Adrenal gland (tissue), 5 donors: ENCODE results near the gene PRDM15.

ENCODE experiments used
- POLR2A ChIP-seq, 2 donors: fragments of 450-650 bp; IDR thresholded peaks; one replicate each; pipeline ENCODE4 v1.6.1; 2017; ENCODE audit warnings: antibody characterized with exemption in 2 of 2, mild to moderate bottlenecking in 2 of 2, moderate library complexity in 1 of 2
- TF ChIP-seq, protein P1 (sequence below), 6 experiments: fragments of 450-650 bp in 4 of 6; fragments of 200-600 bp in 2 of 6; sonication (generic) in 1 of 6; IDR thresholded peaks; 1 replicate in 5 of 6; 2 replicates in 1 of 6; pipeline versions ENCODE4 v1.5.1 to v1.8.0; 2016 to 2021; ENCODE audit warnings: antibody characterized with exemption in 6 of 6, mild to moderate bottlenecking in 2 of 6, moderate library complexity in 1 of 6
- donor health status: DM: no; HTN: no; CAD: no.

DNA sequence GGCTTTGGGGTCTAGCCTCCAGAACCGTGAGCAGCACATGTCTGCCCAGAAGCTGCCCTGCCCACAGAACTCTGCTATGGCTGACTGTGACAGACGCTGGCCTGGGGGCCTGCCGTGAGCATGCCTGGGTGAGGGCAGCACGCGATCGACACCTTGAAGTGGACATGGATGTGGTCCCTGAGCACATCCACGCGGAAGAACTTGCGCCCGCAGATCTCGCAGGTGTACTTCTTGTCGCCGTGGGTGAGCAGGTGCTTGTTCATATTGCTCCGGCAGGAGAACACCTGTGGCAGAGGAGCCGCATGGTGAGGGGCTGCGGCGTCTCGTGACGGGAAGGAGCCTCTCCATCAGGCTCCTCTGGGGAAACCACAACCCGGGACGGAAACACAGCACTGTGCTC is 56.0 kb downstream of the PRDM15 start:
- TF ChIP-seq, protein P1, sequence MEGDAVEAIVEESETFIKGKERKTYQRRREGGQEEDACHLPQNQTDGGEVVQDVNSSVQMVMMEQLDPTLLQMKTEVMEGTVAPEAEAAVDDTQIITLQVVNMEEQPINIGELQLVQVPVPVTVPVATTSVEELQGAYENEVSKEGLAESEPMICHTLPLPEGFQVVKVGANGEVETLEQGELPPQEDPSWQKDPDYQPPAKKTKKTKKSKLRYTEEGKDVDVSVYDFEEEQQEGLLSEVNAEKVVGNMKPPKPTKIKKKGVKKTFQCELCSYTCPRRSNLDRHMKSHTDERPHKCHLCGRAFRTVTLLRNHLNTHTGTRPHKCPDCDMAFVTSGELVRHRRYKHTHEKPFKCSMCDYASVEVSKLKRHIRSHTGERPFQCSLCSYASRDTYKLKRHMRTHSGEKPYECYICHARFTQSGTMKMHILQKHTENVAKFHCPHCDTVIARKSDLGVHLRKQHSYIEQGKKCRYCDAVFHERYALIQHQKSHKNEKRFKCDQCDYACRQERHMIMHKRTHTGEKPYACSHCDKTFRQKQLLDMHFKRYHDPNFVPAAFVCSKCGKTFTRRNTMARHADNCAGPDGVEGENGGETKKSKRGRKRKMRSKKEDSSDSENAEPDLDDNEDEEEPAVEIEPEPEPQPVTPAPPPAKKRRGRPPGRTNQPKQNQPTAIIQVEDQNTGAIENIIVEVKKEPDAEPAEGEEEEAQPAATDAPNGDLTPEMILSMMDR (IDR thresholded peaks at IDR 0.05), result no peak
- TF ChIP-seq POLR2A (IDR thresholded peaks at IDR 0.05), result no peak
